ENCODE data around the gene NENF. TPM values are rescaled to one million over a fixed set of nuclear protein-coding genes. Genes with fewer than 3 reads are reported as not detected.

The NENF gene
- polyA plus RNA-seq, 1 of the 3 experiments (the other 2 are of a cell fraction): 78.7 TPM

DNA sequence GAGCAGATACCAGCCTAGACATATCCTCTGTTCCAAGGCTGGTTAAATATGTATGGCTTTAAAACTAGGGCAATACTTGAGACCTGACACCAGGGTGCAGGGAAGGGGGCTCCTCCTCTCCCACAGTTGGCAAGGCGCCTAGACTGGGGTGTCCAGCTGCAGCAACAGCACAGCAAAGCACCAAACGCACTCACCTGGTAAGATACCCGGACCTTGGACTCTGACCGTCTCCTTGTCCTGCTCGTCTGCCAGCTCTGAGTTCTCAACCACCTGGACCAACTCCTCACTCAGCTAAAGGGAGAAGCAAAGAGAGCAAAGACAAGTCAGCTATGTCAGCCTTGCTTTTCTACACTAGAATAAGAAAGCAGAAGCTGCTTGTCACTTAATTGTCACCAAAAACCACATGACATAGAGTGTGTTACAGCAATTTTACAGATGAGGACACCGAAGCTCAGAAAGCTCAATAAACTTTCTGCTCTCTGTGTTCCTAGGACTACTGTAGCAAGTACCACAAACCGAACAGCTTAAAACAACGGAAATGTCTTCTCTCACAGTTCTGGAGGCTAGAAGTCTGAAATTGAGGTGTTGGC lies 22.4 kb upstream of the NENF start:
- Histone ChIP-seq H3K9me2 (no peaks in the 10 kb centered on the region), H4K20me1 (ENCODE audit: insufficient read depth) (no peaks in the 10 kb centered on the region), H3K4me3 (ENCODE audit: low read depth in 2 of 2, low read length in 1 of 2) (no peak overlapping the region), H3F3A (replicated peaks; ENCODE audit: insufficient read depth) (no peaks in the 10 kb centered on the region), H3K79me2 (ENCODE audit: insufficient read depth) (0 out of 2 replicates have a peak, but pooled peaks cover 6% of the 10 kb centered on the region), H3K27me3 (ENCODE audit: insufficient read depth) (no peaks in the 10 kb centered on the region), H3K9me3 (no peaks in the 10 kb centered on the region), H3K4me2 (no peak overlapping the region), H3K9ac (no peak overlapping the region), H3K4me1 (ENCODE audit: control insufficient read depth in 1 of 2, insufficient read depth in 2 of 2, low read depth in 1 of 2, low read length in 1 of 2) (peaks cover 0 to 9% of the 10 kb centered on the region in 2 experiments; a peak in 1 of 4 replicates), H2AFZ (ENCODE audit: low read depth) (no peak overlapping the region), H3K27ac (ENCODE audit: low read depth in 2 of 2, low read length in 1 of 2) (no peak overlapping the region), H3K36me3 (replicated peaks in 1 of 2; ENCODE audit: control insufficient read depth in 1 of 2, insufficient read depth in 2 of 2, low read length in 1 of 2) (peaks cover 26 to 45% of the 10 kb centered on the region in 2 experiments)
- POLR2A ChIA-PET: no interaction called here
- WGBS (ENCODE audit: low lambda C conversion rate): 97% methylated on average over 7 of the region's 8 CpGs
- DNase-seq: no peak
- CTCF ChIA-PET: interaction anchor here (1.6 to 1.8 kb wide), 3 partner anchors 13 to 46 kb away, joined by 3 to 5 read pairs (median 4); no protein-coding TSS in a partner anchor
- TF ChIP-seq REST (IDR thresholded peaks at IDR 0.05; ENCODE audit: low read depth, low read length): no peak
- TF ChIP-seq FOXJ3 (CRISPR knock-in tag; IDR thresholded peaks at IDR 0.05): no peak
- no peak for TF ChIP-seq MXI1 (IDR thresholded peaks at IDR 0.05; ENCODE audit: low read depth, low read length)
- no peak for TF ChIP-seq EP300 (IDR thresholded peaks at IDR 0.05; ENCODE audit: borderline replicate concordance in 1 of 2, low read depth in 1 of 2, low read length in 1 of 2)
- no peak for TF ChIP-seq GABPA (IDR thresholded peaks at IDR 0.05; ENCODE audit: low read depth)
- TF ChIP-seq SMC3 (IDR thresholded peaks at IDR 0.05; ENCODE audit: low read depth, low read length): no peak
- no peak for TF ChIP-seq USF2 (IDR thresholded peaks at IDR 0.05; ENCODE audit: borderline replicate concordance, low read depth, low read length)
- no peak for TF ChIP-seq GATA2 (CRISPR knock-in tag; IDR thresholded peaks at IDR 0.05)
- no peak for TF ChIP-seq RFX5 (IDR thresholded peaks at IDR 0.05; ENCODE audit: low read length)
- TF ChIP-seq, protein P1, sequence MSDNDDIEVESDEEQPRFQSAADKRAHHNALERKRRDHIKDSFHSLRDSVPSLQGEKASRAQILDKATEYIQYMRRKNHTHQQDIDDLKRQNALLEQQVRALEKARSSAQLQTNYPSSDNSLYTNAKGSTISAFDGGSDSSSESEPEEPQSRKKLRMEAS (IDR thresholded peaks at IDR 0.05; ENCODE audit: low read depth): no peak
- no peak for TF ChIP-seq SIN3A (IDR thresholded peaks at IDR 0.05; ENCODE audit: borderline replicate concordance, low read depth, low read length)
- TF ChIP-seq CHD2 (IDR thresholded peaks at IDR 0.05; ENCODE audit: low read length, partially characterized antibody): no peak
- no peak for TF ChIP-seq MEF2A (IDR thresholded peaks at IDR 0.05; ENCODE audit: borderline replicate concordance, low read depth)
- no peak for TF ChIP-seq RAD21 (IDR thresholded peaks at IDR 0.05; ENCODE audit: low read length)

Measured in SK-N-SH (cell line).